DOHH2 (cell line): ENCODE measurements around the gene CAMKV.
"Not testable (repeated sequence)": the region's sequence is repeated elsewhere in the genome, so short reads cannot be mapped to it uniquely, and the experiment has no call there.

ENCODE experiments used
- H3F3A ChIP-seq: fragments of 200-600 bp; sonication (generic), shearing (Covaris generic); 2 replicates; pipeline ENCODE4 v1.6.0; 2016; ENCODE audit warnings: antibody characterized with exemption, mild to moderate bottlenecking; ENCODE audit not compliant: control insufficient read depth, insufficient read depth
- H3K27ac ChIP-seq: fragments of 200-600 bp; sonication (generic); 2 replicates; pipeline ENCODE4 v1.5.1; 2014; ENCODE audit warnings: low read depth, mild to moderate bottlenecking, low read length, moderate library complexity
- H3K27me3 ChIP-seq: fragments of 200-600 bp; sonication (generic); 2 replicates; pipeline ENCODE4 v1.6.1; 2014; ENCODE audit warnings: mild to moderate bottlenecking, low read length, mixed read lengths; ENCODE audit not compliant: control insufficient read depth
- H3K36me3 ChIP-seq: fragments of 200-600 bp; sonication (generic); 2 replicates; pipeline ENCODE4 v1.6.1; 2014; ENCODE audit warnings: mild to moderate bottlenecking, low read length, moderate library complexity, mixed read lengths; ENCODE audit not compliant: control insufficient read depth
- H3K4me1 ChIP-seq: fragments of 200-600 bp; sonication (generic); 2 replicates; pipeline ENCODE4 v1.6.1; 2014; ENCODE audit warnings: mild to moderate bottlenecking, low read length, mixed read lengths; ENCODE audit not compliant: control insufficient read depth
- H3K4me2 ChIP-seq: fragments of 200-600 bp; sonication (generic); 2 replicates; pipeline ENCODE4 v1.6.0; 2014; ENCODE audit warnings: mild to moderate bottlenecking, low read length, moderate library complexity
- H3K4me3 ChIP-seq: fragments of 200-600 bp; sonication (generic); 2 replicates; pipeline ENCODE4 v1.5.1; 2014; ENCODE audit warnings: mild to moderate bottlenecking, low read length, mixed read lengths
- H3K79me2 ChIP-seq: fragments of 200-600 bp; sonication (generic); 2 replicates; pipeline ENCODE4 v1.6.1; 2014; ENCODE audit warnings: mild to moderate bottlenecking, low read length, mixed read lengths; ENCODE audit not compliant: control insufficient read depth
- H3K9me2 ChIP-seq: fragments of 200-600 bp; sonication (generic); replicated peaks from 2 replicates; pipeline ENCODE4 v1.6.1; 2014; ENCODE audit warnings: mild to moderate bottlenecking, low read length, mixed read lengths; ENCODE audit not compliant: control insufficient read depth
- H3K9me3 ChIP-seq: fragments of 200-600 bp; sonication (generic); 2 replicates; pipeline ENCODE4 v1.6.1; 2014; ENCODE audit warnings: antibody characterized with exemption, low read length, mixed read lengths; ENCODE audit not compliant: control insufficient read depth, insufficient read depth
- H4K20me1 ChIP-seq: fragments of 200-600 bp; sonication (generic); 2 replicates; pipeline ENCODE4 v1.6.0; 2014; ENCODE audit warnings: low read depth, mild to moderate bottlenecking, antibody characterized with exemption, low read length, moderate library complexity; ENCODE audit not compliant: control insufficient read depth, insufficient read depth
- CTCF ChIP-seq: fragments of 200-600 bp; sonication (generic); IDR thresholded peaks from one replicate; pipeline ENCODE4 v1.5.1; 2014; ENCODE audit warnings: antibody characterized with exemption, mild to moderate bottlenecking, low read depth, low read length; ENCODE audit not compliant: poor library complexity, severe bottlenecking
- EZH2phosphoT487 ChIP-seq: fragments of 200-600 bp; sonication (generic); IDR thresholded peaks from 2 replicates; pipeline ENCODE4 v1.6.1; 2017; ENCODE audit warnings: borderline replicate concordance, mild to moderate bottlenecking, antibody characterized with exemption, low read length, moderate library complexity, mixed read lengths

CAMKV gene

GRCh38 chr3:49910409-49911123, 40.9 kb upstream of the CAMKV start:
- Histone ChIP-seq H3K4me2 (no peak overlapping the region), H3K9me3 (no peaks in the 10 kb centered on the region), H3K27ac (no peak overlapping the region), H3K4me1 (peaks cover 14% of the 10 kb centered on the region), H3K4me3 (no peak overlapping the region), H3K9me2 (no peaks in the 10 kb centered on the region), H3K79me2 (peaks cover 6% of the 10 kb centered on the region; the same call in 1 of the 2 replicates), H3K27me3 (no peaks in the 10 kb centered on the region), H3F3A (no peaks in the 10 kb centered on the region), H4K20me1 (no peaks in the 10 kb centered on the region), H3K36me3 (peaks cover 30% of the 10 kb centered on the region)
- no peak for TF ChIP-seq CTCF
- TF ChIP-seq EZH2phosphoT487, result no peak

GRCh38 chr3:49908373-49909199, 38.9 kb upstream of the CAMKV start:
- peaks cover 11% of the 10 kb centered on the region for H3K79me2 ChIP-seq
- H4K20me1 ChIP-seq, result no peaks in the 10 kb centered on the region
- H3F3A ChIP-seq, result no peaks in the 10 kb centered on the region
- no peak overlapping the region for H3K27ac ChIP-seq
- no peaks in the 10 kb centered on the region for H3K27me3 ChIP-seq
- TF ChIP-seq EZH2phosphoT487 (no peak), CTCF (no peak)
- H3K9me3 ChIP-seq, result no peaks in the 10 kb centered on the region
- no peak overlapping the region for H3K4me3 ChIP-seq
- no peaks in the 10 kb centered on the region for H3K9me2 ChIP-seq
- H3K36me3 ChIP-seq, result peaks cover 30% of the 10 kb centered on the region
- H3K4me2 ChIP-seq, result no peak overlapping the region
- peaks cover 33% of the 10 kb centered on the region for H3K4me1 ChIP-seq

- peaks cover 41% of the 10 kb centered on the region for H3K4me1 ChIP-seq
- H3K27ac ChIP-seq, result peak overlapping the region; percentile 73
Measured at GRCh38 chr3:49906073-49906743, 36.5 kb upstream of the CAMKV start.

GRCh38 chr3:49904448-49904847, 34.7 kb upstream of the CAMKV start:
- Histone ChIP-seq H3K4me2 (peak overlapping the region; percentile 100), H3K4me3 (peak overlapping the region; percentile 87), H3K4me1 (peaks cover 55% of the 10 kb centered on the region), H3K27ac (peak overlapping the region; percentile 73), H3K79me2 (peaks cover 11% of the 10 kb centered on the region)
- not testable (repeated sequence) for H4K20me1 ChIP-seq, H3K27me3 ChIP-seq, H3K36me3 ChIP-seq, H3K9me3 ChIP-seq, H3F3A ChIP-seq, H3K9me2 ChIP-seq

More at GRCh38 chr3:49906073-49906743, 36.5 kb upstream of the CAMKV start:
- no peaks in the 10 kb centered on the region for H3K27me3 ChIP-seq
- peaks cover 16% of the 10 kb centered on the region; the same call in 1 of the 2 replicates for H3K36me3 ChIP-seq
- H3K9me2 ChIP-seq, result no peaks in the 10 kb centered on the region
- no peak for TF ChIP-seq EZH2phosphoT487
- TF ChIP-seq CTCF, result peak; percentile 93
- no peaks in the 10 kb centered on the region for H4K20me1 ChIP-seq
- H3F3A ChIP-seq, result no peaks in the 10 kb centered on the region
- peak overlapping the region; percentile 100 for H3K4me2 ChIP-seq
- peak overlapping the region; percentile 87 for H3K4me3 ChIP-seq
- H3K9me3 ChIP-seq, result no peaks in the 10 kb centered on the region
- H3K79me2 ChIP-seq, result peaks cover 11% of the 10 kb centered on the region
